GM23338 (cell line): ENCODE measurements around the gene CD44. TPM values are rescaled to one million over a fixed set of nuclear protein-coding genes. Genes with fewer than 3 reads are reported as not detected.

Experiments
- ATAC-seq: fragments of 200-7000 bp; cut with Tn5 transposase; 3 replicates; pipeline ENCODE4 v1.9.1; 2020
- DNase-seq: peaks from one replicate; pipeline ENCODE4 v3.0.0-alpha.2; 2015; ENCODE audit warnings: low spot score
- H2AFZ ChIP-seq: fragments of 200-600 bp; sonication (generic); 2 replicates; pipeline ENCODE4 v1.8.0; 2016; ENCODE audit warnings: antibody characterized with exemption, mild to moderate bottlenecking, moderate library complexity
- H3F3A ChIP-seq: fragments of 200-600 bp; sonication (generic); replicated peaks from 2 replicates; pipeline ENCODE4 v1.8.0; 2017; ENCODE audit warnings: antibody characterized with exemption, mixed run types, low read depth
- H3K27ac ChIP-seq: fragments of 200-600 bp; sonication (generic); 2 replicates; pipeline ENCODE4 v1.6.1; 2016; ENCODE audit warnings: low read depth
- H3K27me3 ChIP-seq: fragments of 200-600 bp; sonication (generic); 2 replicates; pipeline ENCODE4 v1.8.0; 2016; ENCODE audit warnings: mild to moderate bottlenecking, mixed run types, moderate library complexity; ENCODE audit not compliant: insufficient read depth
- H3K36me3 ChIP-seq: fragments of 200-600 bp; sonication (generic); 2 replicates; pipeline ENCODE4 v1.8.0; 2016; ENCODE audit warnings: mild to moderate bottlenecking; ENCODE audit not compliant: insufficient read depth
- H3K4me1 ChIP-seq: fragments of 200-600 bp; sonication (generic); 2 replicates; pipeline ENCODE4 v1.8.0; 2016; ENCODE audit warnings: mild to moderate bottlenecking, moderate library complexity; ENCODE audit not compliant: insufficient read depth
- H3K4me2 ChIP-seq: fragments of 200-600 bp; sonication (generic); 2 replicates; pipeline ENCODE4 v1.7.1; 2017; ENCODE audit warnings: mixed run types
- H3K4me3 ChIP-seq: fragments of 200-600 bp; sonication (generic); 2 replicates; pipeline ENCODE4 v1.6.1; 2016; ENCODE audit warnings: mixed run types
- H3K79me2 ChIP-seq: fragments of 200-600 bp; sonication (generic); replicated peaks from 2 replicates; pipeline ENCODE4 v1.8.0; 2017; ENCODE audit warnings: mild to moderate bottlenecking; ENCODE audit not compliant: insufficient read depth
- H3K9me2 ChIP-seq: fragments of 200-600 bp; sonication (generic); 2 replicates; pipeline ENCODE4 v1.8.0; 2017; ENCODE audit not compliant: insufficient read depth
- H4K20me1 ChIP-seq: fragments of 200-600 bp; sonication (generic); replicated peaks from 2 replicates; pipeline ENCODE4 v1.8.0; 2017; ENCODE audit warnings: mild to moderate bottlenecking; ENCODE audit not compliant: insufficient read depth
- H3K27ac Mint-ChIP-seq: 2 replicates; pipeline ENCODE4 v1.8.0; 2020; ENCODE audit warnings: inconsistent platforms, mild to moderate bottlenecking, moderate library complexity, mixed read lengths
- H3K27me3 Mint-ChIP-seq: 3 replicates; pipeline ENCODE4 v1.8.0; 2022; ENCODE audit warnings: low read depth, mild to moderate bottlenecking, moderate library complexity, mixed read lengths, inconsistent platforms; ENCODE audit not compliant: insufficient read depth, poor library complexity
- H3K36me3 Mint-ChIP-seq: 3 replicates; pipeline ENCODE4 v1.8.0; 2021; ENCODE audit warnings: low read depth, mild to moderate bottlenecking, inconsistent platforms, moderate library complexity, mixed read lengths
- H3K4me1 Mint-ChIP-seq: 3 replicates; pipeline ENCODE4 v1.8.0; 2020; ENCODE audit warnings: mild to moderate bottlenecking, inconsistent platforms, mixed read lengths
- H3K4me3 Mint-ChIP-seq: 3 replicates; pipeline ENCODE4 v1.8.0; 2021; ENCODE audit warnings: moderate library complexity, mild to moderate bottlenecking, inconsistent platforms, mixed read lengths
- H3K9me3 Mint-ChIP-seq: 3 replicates; pipeline ENCODE4 v1.8.0; 2020; ENCODE audit warnings: moderate library complexity, mild to moderate bottlenecking, inconsistent platforms, mixed read lengths
- CREB1 ChIP-seq: fragments of 250-450 bp; sonication (Bioruptor Pico); IDR thresholded peaks from 2 replicates; pipeline ENCODE4 v1.5.0; 2020; ENCODE audit warnings: low read depth, mild to moderate bottlenecking, moderate library complexity
- EZH2 ChIP-seq: fragments of 200-600 bp; sonication (generic); IDR thresholded peaks from one replicate; pipeline ENCODE4 v1.8.0; 2017; ENCODE audit warnings: antibody characterized with exemption, mild to moderate bottlenecking, low read depth; ENCODE audit not compliant: unreplicated experiment
- EZH2phosphoT487 ChIP-seq: fragments of 200-600 bp; sonication (generic); IDR thresholded peaks from one replicate; pipeline ENCODE4 v1.8.1; 2018; ENCODE audit warnings: antibody characterized with exemption; ENCODE audit not compliant: unreplicated experiment
- JUNB ChIP-seq: IDR thresholded peaks from one replicate; pipeline ENCODE4 v1.6.1; 2016; ENCODE audit warnings: antibody characterized with exemption; ENCODE audit not compliant: unreplicated experiment
- NANOG ChIP-seq: IDR thresholded peaks from 2 replicates; pipeline ENCODE4 v1.6.1; 2016; ENCODE audit warnings: antibody characterized with exemption, borderline replicate concordance
- POLR2AphosphoS5 ChIP-seq: IDR thresholded peaks from 2 replicates; pipeline ENCODE4 v1.6.1; 2016; ENCODE audit warnings: antibody characterized with exemption, low read depth
- STAT1 ChIP-seq: IDR thresholded peaks from one replicate; pipeline ENCODE4 v1.6.1; 2016; ENCODE audit warnings: antibody characterized with exemption; ENCODE audit not compliant: unreplicated experiment
- ZNF114 ChIP-seq: fragments of 250-450 bp; sonication (Bioruptor Pico); IDR thresholded peaks from 2 replicates; pipeline ENCODE4 v1.5.0; 2020; ENCODE audit warnings: mild to moderate bottlenecking, moderate library complexity
- ZNF331 ChIP-seq: fragments of 250-450 bp; sonication (Bioruptor Pico); IDR thresholded peaks from 2 replicates; pipeline ENCODE4 v1.5.0; 2020; ENCODE audit warnings: low read depth, mild to moderate bottlenecking, moderate library complexity
- polyA plus RNA-seq: library from polyadenylated mRNA; unstranded; fragments of >200 nt; fragmentation: Nextera tagmentation; extraction: Ambion mirVana; gene quantifications from 2 replicates; pipeline ENCODE4 v1.2.1, GENCODE V29; 2016
- total RNA-seq: library from RNA; depleted of rRNA; stranded (reverse); fragments of >200 nt; shearing (Covaris generic); gene quantifications from 2 replicates; pipeline ENCODE4 v1.2.3, GENCODE V29; 2014
- TF ChIP-seq, protein P1 (sequence below): IDR thresholded peaks from one replicate; pipeline ENCODE4 v1.6.1; 2018; ENCODE audit warnings: antibody characterized with exemption; ENCODE audit not compliant: unreplicated experiment
- TF ChIP-seq, protein P2 (sequence below): fragments of 250-450 bp; sonication (Bioruptor Pico); IDR thresholded peaks from 2 replicates; pipeline ENCODE4 v1.5.0; 2020; ENCODE audit warnings: mild to moderate bottlenecking, moderate library complexity

Gene CD44
- total and polyA plus RNA-seq, 2 experiments from 2014 or later: 4.0 to 10.1 TPM

DNA sequence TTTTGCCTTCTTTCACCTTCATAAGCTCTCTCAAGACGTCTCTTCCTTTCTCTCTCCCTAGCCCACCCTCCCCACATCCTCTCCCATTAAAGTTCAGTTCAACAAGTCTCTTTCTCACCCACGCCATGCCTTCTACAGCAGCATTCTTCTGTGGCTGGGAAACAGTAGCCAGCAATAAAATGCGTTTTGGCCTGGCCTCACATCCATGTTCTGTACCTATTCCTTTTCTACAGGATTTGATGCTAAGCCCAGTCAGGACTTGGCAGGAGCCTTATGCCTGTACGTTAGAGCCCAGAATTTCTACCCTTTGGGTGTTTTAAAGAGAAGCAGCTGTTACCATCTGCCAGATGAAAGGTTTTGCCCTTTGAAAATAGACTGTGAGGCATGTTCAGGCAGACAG lies 7.1 kb upstream of the CD44 start:
- Mint-ChIP-seq H3K36me3 (no peaks in the 10 kb centered on the region), H3K4me3 (no peak overlapping the region), H3K27ac (no peak overlapping the region), H3K4me1 (peaks cover 5% of the 10 kb centered on the region), H3K27me3 (no peaks in the 10 kb centered on the region), H3K9me3 (no peaks in the 10 kb centered on the region)
- H3K27me3 ChIP-seq: peaks cover 11% of the 10 kb centered on the region
- no peak overlapping the region for H3K27ac ChIP-seq
- no peak overlapping the region for H3K4me2 ChIP-seq
- no peaks in the 10 kb centered on the region for H3K9me2 ChIP-seq
- TF ChIP-seq ZNF331 (CRISPR knock-in tag): no peak
- H3K4me1 ChIP-seq: 0 out of 2 replicates have a peak, but pooled peaks cover 11% of the 10 kb centered on the region
- no peak overlapping the region for H2AFZ ChIP-seq
- no peaks in the 10 kb centered on the region for H3K79me2 ChIP-seq
- H3F3A ChIP-seq: no peaks in the 10 kb centered on the region
- no peaks in the 10 kb centered on the region for H4K20me1 ChIP-seq
- no peaks in the 10 kb centered on the region for H3K36me3 ChIP-seq
- no peak for ATAC-seq
- DNase-seq: no peak
- H3K4me3 ChIP-seq: no peak overlapping the region

DNA sequence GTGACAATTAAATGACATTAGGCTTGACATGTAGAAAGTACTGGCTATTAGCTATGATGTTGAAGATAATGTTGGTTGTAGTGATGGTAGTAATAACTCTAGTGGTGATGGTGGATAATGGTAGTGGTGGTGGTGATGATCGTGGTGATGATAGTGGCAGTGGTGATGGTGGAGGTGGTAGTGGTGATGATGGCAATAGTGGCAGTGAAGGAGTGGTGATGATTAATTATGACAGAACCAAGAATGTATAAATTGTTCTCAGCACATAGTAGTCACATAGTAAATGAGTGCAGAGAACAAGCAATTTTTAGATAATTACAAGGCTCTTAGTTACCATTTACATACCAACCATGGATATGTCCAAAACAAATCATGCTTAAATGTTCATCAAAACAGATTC lies 5.3 kb upstream of the CD44 start:
- Mint-ChIP-seq H3K27me3 (peaks cover 10% of the 10 kb centered on the region), H3K27ac (no peak overlapping the region), H3K4me1 (peaks cover 7% of the 10 kb centered on the region), H3K9me3 (peaks cover 2% of the 10 kb centered on the region; the same call in 2 of the 3 replicates), H3K4me3 (no peak overlapping the region), H3K36me3 (no peaks in the 10 kb centered on the region; the same call in 2 of the 3 replicates)
- H4K20me1 ChIP-seq: no peaks in the 10 kb centered on the region
- H2AFZ ChIP-seq: no peak overlapping the region
- no peak overlapping the region for H3K4me2 ChIP-seq
- DNase-seq (no peak), ATAC-seq (no peak)
- 0 out of 2 replicates have a peak, but pooled peaks cover 11% of the 10 kb centered on the region for H3K4me1 ChIP-seq
- no peak overlapping the region for H3K4me3 ChIP-seq
- H3K27me3 ChIP-seq: peaks cover 28% of the 10 kb centered on the region
- H3K79me2 ChIP-seq: no peaks in the 10 kb centered on the region
- no peaks in the 10 kb centered on the region for H3K9me2 ChIP-seq
- H3F3A ChIP-seq: no peaks in the 10 kb centered on the region
- no peak overlapping the region for H3K27ac ChIP-seq
- H3K36me3 ChIP-seq: no peaks in the 10 kb centered on the region
- TF ChIP-seq POLR2AphosphoS5 (no peak), EZH2phosphoT487 (no peak), CREB1 (CRISPR knock-in tag) (no peak), EZH2 (no peak), ZNF331 (CRISPR knock-in tag) (no peak), ZNF114 (CRISPR knock-in tag) (no peak), STAT1 (no peak), NANOG (no peak), JUNB (no peak)
- TF ChIP-seq, protein P1, sequence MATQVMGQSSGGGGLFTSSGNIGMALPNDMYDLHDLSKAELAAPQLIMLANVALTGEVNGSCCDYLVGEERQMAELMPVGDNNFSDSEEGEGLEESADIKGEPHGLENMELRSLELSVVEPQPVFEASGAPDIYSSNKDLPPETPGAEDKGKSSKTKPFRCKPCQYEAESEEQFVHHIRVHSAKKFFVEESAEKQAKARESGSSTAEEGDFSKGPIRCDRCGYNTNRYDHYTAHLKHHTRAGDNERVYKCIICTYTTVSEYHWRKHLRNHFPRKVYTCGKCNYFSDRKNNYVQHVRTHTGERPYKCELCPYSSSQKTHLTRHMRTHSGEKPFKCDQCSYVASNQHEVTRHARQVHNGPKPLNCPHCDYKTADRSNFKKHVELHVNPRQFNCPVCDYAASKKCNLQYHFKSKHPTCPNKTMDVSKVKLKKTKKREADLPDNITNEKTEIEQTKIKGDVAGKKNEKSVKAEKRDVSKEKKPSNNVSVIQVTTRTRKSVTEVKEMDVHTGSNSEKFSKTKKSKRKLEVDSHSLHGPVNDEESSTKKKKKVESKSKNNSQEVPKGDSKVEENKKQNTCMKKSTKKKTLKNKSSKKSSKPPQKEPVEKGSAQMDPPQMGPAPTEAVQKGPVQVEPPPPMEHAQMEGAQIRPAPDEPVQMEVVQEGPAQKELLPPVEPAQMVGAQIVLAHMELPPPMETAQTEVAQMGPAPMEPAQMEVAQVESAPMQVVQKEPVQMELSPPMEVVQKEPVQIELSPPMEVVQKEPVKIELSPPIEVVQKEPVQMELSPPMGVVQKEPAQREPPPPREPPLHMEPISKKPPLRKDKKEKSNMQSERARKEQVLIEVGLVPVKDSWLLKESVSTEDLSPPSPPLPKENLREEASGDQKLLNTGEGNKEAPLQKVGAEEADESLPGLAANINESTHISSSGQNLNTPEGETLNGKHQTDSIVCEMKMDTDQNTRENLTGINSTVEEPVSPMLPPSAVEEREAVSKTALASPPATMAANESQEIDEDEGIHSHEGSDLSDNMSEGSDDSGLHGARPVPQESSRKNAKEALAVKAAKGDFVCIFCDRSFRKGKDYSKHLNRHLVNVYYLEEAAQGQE: no peak
- TF ChIP-seq, protein P2, sequence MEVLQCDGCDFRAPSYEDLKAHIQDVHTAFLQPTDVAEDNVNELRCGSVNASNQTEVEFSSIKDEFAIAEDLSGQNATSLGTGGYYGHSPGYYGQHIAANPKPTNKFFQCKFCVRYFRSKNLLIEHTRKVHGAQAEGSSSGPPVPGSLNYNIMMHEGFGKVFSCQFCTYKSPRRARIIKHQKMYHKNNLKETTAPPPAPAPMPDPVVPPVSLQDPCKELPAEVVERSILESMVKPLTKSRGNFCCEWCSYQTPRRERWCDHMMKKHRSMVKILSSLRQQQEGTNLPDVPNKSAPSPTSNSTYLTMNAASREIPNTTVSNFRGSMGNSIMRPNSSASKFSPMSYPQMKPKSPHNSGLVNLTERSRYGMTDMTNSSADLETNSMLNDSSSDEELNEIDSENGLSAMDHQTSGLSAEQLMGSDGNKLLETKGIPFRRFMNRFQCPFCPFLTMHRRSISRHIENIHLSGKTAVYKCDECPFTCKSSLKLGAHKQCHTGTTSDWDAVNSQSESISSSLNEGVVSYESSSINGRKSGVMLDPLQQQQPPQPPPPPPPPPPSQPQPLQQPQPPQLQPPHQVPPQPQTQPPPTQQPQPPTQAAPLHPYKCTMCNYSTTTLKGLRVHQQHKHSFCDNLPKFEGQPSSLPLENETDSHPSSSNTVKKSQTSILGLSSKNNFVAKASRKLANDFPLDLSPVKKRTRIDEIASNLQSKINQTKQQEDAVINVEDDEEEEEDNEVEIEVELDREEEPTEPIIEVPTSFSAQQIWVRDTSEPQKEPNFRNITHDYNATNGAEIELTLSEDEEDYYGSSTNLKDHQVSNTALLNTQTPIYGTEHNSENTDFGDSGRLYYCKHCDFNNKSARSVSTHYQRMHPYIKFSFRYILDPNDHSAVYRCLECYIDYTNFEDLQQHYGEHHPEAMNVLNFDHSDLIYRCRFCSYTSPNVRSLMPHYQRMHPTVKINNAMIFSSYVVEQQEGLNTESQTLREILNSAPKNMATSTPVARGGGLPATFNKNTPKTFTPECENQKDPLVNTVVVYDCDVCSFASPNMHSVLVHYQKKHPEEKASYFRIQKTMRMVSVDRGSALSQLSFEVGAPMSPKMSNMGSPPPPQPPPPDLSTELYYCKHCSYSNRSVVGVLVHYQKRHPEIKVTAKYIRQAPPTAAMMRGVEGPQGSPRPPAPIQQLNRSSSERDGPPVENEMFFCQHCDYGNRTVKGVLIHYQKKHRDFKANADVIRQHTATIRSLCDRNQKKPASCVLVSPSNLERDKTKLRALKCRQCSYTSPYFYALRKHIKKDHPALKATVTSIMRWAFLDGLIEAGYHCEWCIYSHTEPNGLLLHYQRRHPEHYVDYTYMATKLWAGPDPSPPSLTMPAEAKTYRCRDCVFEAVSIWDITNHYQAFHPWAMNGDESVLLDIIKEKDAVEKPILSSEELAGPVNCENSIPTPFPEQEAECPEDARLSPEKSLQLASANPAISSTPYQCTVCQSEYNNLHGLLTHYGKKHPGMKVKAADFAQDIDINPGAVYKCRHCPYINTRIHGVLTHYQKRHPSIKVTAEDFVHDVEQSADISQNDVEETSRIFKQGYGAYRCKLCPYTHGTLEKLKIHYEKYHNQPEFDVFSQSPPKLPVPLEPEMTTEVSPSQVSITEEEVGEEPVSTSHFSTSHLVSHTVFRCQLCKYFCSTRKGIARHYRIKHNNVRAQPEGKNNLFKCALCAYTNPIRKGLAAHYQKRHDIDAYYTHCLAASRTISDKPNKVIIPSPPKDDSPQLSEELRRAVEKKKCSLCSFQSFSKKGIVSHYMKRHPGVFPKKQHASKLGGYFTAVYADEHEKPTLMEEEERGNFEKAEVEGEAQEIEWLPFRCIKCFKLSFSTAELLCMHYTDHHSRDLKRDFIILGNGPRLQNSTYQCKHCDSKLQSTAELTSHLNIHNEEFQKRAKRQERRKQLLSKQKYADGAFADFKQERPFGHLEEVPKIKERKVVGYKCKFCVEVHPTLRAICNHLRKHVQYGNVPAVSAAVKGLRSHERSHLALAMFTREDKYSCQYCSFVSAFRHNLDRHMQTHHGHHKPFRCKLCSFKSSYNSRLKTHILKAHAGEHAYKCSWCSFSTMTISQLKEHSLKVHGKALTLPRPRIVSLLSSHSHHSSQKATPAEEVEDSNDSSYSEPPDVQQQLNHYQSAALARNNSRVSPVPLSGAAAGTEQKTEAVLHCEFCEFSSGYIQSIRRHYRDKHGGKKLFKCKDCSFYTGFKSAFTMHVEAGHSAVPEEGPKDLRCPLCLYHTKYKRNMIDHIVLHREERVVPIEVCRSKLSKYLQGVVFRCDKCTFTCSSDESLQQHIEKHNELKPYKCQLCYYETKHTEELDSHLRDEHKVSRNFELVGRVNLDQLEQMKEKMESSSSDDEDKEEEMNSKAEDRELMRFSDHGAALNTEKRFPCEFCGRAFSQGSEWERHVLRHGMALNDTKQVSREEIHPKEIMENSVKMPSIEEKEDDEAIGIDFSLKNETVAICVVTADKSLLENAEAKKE (CRISPR knock-in tag): no peak
